T-cell (primary cell): Measurements from ENCODE around the gene PERM1. TPM values are rescaled to one million over a fixed set of nuclear protein-coding genes. Genes with fewer than 3 reads are reported as not detected.

Source experiments
- ATAC-seq, 4 experiments: fragments of 200-7000 bp in 3 of 4; fragments of 150-1000 bp in 1 of 4; cut with Tn5 transposase; replicated peaks in 1 of 4; 1 replicate in 3 of 4; 2 replicates in 1 of 4; pipeline ENCODE4 v1.10.0; 2021; ENCODE audit warnings: moderate library complexity in 3 of 4, mild to moderate bottlenecking in 2 of 4, moderate number of reproducible peaks in 1 of 4
- CTCF ChIA-PET, 2 donors: fragments of 300-600 bp; sonication (Branson Sonifier 250); formaldehyde crosslinking; loops; one replicate each; lab custom pipeline; 2022; ENCODE audit warnings: antibody characterized with exemption in 2 of 2; lab: Charles Lee
- POLR2A ChIA-PET, 2 donors: fragments of 300-600 bp; sonication (Branson Sonifier 250); formaldehyde crosslinking; loops; one replicate each; lab custom pipeline; 2022; ENCODE audit warnings: antibody characterized with exemption in 2 of 2; lab: Charles Lee
- DNase-seq, 35 experiments: peaks; one replicate each; pipeline versions ENCODE4 v3.0.0 to v3.0.0-alpha.2; 2013 to 2023
- H3K27ac ChIP-seq: one replicate; pipeline ENCODE4 v1.5.1; 2013; ENCODE audit warnings: low read length
- H3K27me3 ChIP-seq, 2 experiments: replicated peaks in 1 of 2; 1 replicate in 1 of 2; 2 replicates in 1 of 2; pipeline versions ENCODE4 v1.6.1 to v1.7.0; 2013; ENCODE audit warnings: low read length in 1 of 2, mixed read lengths in 1 of 2; ENCODE audit not compliant: control insufficient read depth in 2 of 2, insufficient read depth in 2 of 2; ENCODE audit errors: extremely low read depth in 1 of 2
- H3K36me3 ChIP-seq, 2 donors: 1 replicate in 1 of 2; 2 replicates in 1 of 2; pipeline versions ENCODE4 v1.6.1 to v1.7.0; 2013; ENCODE audit warnings: low read length in 1 of 2; ENCODE audit not compliant: control insufficient read depth in 2 of 2, insufficient read depth in 1 of 2; ENCODE audit errors: extremely low read depth in 1 of 2
- H3K4me1 ChIP-seq, 2 experiments: 1 replicate in 1 of 2; 2 replicates in 1 of 2; pipeline versions ENCODE4 v1.6.1 to v1.7.0; 2013; ENCODE audit warnings: low read length in 2 of 2, mixed read lengths in 1 of 2; ENCODE audit not compliant: insufficient read depth in 2 of 2, control insufficient read depth in 1 of 2; ENCODE audit errors: extremely low read depth in 1 of 2
- H3K4me3 ChIP-seq, 2 donors: 1 replicate in 1 of 2; 2 replicates in 1 of 2; pipeline versions ENCODE4 v1.5.1 to v1.7.0; 2013; ENCODE audit warnings: mild to moderate bottlenecking in 2 of 2, low read length in 1 of 2, moderate library complexity in 1 of 2; ENCODE audit not compliant: control insufficient read depth in 1 of 2; ENCODE audit errors: extremely low read depth in 1 of 2
- H3K9me3 ChIP-seq: 2 replicates; pipeline ENCODE4 v1.7.0; 2013
- H3K27ac Mint-ChIP-seq, 2 donors: one replicate each; pipeline ENCODE4 v1.8.0; 2020 to 2021; ENCODE audit warnings: mild to moderate bottlenecking in 2 of 2, mixed read lengths in 2 of 2
- H3K27me3 Mint-ChIP-seq, 2 donors: one replicate each; pipeline ENCODE4 v1.8.0; 2021 to 2022; ENCODE audit warnings: mixed read lengths in 2 of 2
- H3K36me3 Mint-ChIP-seq: one replicate; pipeline ENCODE4 v1.8.0; 2021; ENCODE audit warnings: mixed read lengths
- H3K4me1 Mint-ChIP-seq, 3 donors: one replicate each; pipeline ENCODE4 v1.8.0; 2020 to 2022; ENCODE audit warnings: mixed read lengths in 3 of 3, mild to moderate bottlenecking in 1 of 3
- H3K4me3 Mint-ChIP-seq, 3 donors: one replicate each; pipeline ENCODE4 v1.8.0; 2020 to 2022; ENCODE audit warnings: mild to moderate bottlenecking in 3 of 3, mixed read lengths in 3 of 3, moderate library complexity in 3 of 3
- H3K9me3 Mint-ChIP-seq, 3 donors: one replicate each; pipeline ENCODE4 v1.8.0; 2020 to 2022; ENCODE audit warnings: mixed read lengths in 3 of 3
- WGBS: methylation state at CpG from one replicate; pipeline ENCODE4 v1.1.5; 2013; ENCODE audit warnings: missing lambda C conversion rate; ENCODE audit not compliant: insufficient coverage; 5-methylcytosine and 5-hydroxymethylcytosine counted together
- total RNA-seq, 35 experiments: library from RNA in 6 of 35; stranded (reverse) in 6 of 35; fragments of 120-200 nt in 1 of 35; gene quantifications; one replicate each; pipeline versions ENCODE4 v1.2.1 to v1.2.4 and lab custom pipeline; 2013 to 2026

The PERM1 gene
- total RNA-seq, 5 donors from 2014 or later (not counting 1 experiment from before 2014, with no cell fraction given): not detected

- WGBS: 97% methylated on average over 28 of the region's 47 CpGs
- no peak overlapping the region for H3K27ac Mint-ChIP-seq
- no peaks in the 10 kb centered on the region for H3K9me3 Mint-ChIP-seq
- H3K27ac ChIP-seq: no peak overlapping the region
- H3K27me3 ChIP-seq: peaks cover 0 to 16% of the 10 kb centered on the region in 2 experiments
- no peaks in the 10 kb centered on the region for H3K36me3 Mint-ChIP-seq
- ChIA-PET POLR2A (no interaction called here), CTCF (no interaction called here)
- no peak overlapping the region for H3K4me3 ChIP-seq
- H3K9me3 ChIP-seq: no peaks in the 10 kb centered on the region
- H3K4me1 ChIP-seq: peaks cover 0 to 38% of the 10 kb centered on the region in 2 experiments
- ATAC-seq: no peak
- H3K4me3 Mint-ChIP-seq: peak overlapping the region in 1 of 3 donors; percentile 6
- H3K27me3 Mint-ChIP-seq: peaks cover 4% of the 10 kb centered on the region in 2 donors
- no peak for DNase-seq
- peaks cover 0 to 18% (median 16%) of the 10 kb centered on the region in 3 donors for H3K4me1 Mint-ChIP-seq
- H3K36me3 ChIP-seq: peaks cover 0 to 4% of the 10 kb centered on the region in 2 donors
Observed at GRCh38 chr1:963746-964525, 18.0 kb downstream of the PERM1 start.

- Mint-ChIP-seq H3K4me1 (peaks cover 5 to 23% (median 18%) of the 10 kb centered on the region in 3 donors), H3K27me3 (peaks cover 0 to under 1% of the 10 kb centered on the region in 2 donors), H3K9me3 (no peaks in the 10 kb centered on the region), H3K27ac (no peak overlapping the region), H3K4me3 (peak overlapping the region in 1 of 3 donors; percentile 39), H3K36me3 (no peaks in the 10 kb centered on the region)
- ChIA-PET CTCF (no interaction called here), POLR2A (no interaction called here)
- H3K9me3 ChIP-seq: no peaks in the 10 kb centered on the region
- H3K4me3 ChIP-seq: no peak overlapping the region
- peaks cover 0 to 10% of the 10 kb centered on the region in 2 experiments for H3K27me3 ChIP-seq
- H3K4me1 ChIP-seq: peaks cover 4 to 45% of the 10 kb centered on the region in 2 experiments
- no peak overlapping the region for H3K27ac ChIP-seq
- DNase-seq: no peak
- ATAC-seq: no peak
- 95% methylated on average over 16 of the region's 16 CpGs for WGBS
- peaks cover 0 to 4% of the 10 kb centered on the region in 2 donors for H3K36me3 ChIP-seq
Observed at GRCh38 chr1:963301-963651, 18.6 kb downstream of the PERM1 start.

DNA sequence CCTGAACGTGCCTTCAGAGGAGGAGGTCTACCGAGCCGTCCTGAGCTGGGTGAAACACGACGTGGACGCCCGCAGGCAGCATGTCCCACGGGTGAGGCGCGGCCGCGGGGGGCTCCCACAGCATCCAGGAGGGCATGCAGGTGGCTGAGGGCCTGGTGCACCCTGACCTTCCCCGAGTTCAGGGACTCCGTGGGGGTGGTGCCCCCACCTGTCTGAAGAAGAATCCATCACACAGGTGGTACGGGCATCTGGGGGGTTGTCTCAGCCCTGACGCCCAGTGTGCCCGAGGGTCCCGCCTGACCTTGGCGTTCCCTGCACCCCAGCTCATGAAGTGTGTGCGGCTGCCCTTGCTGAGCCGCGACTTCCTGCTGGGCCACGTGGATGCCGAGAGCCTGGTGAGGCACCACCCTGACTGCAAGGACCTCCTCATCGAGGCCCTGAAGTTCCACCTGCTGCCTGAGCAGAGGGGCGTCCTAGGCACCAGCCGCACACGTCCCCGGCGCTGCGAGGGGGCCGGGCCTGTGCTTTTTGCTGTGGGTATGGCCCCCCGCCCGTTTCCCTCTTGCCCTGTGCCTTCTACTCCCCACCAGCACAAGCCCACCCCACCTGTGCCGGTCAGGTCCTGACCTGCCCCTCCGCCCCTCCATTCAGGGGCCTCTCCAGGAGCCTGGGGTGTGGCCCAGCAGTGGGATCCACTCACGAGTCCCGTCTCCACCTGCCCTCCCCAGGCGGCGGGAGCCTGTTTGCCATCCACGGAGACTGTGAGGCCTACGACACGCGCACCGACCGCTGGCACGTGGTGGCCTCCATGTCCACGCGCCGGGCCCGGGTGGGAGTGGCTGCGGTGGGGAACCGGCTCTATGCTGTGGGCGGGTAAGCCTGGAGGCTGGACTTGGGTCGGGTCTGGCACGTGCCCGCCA lies 19.3 kb downstream of the PERM1 start:
- Histone ChIP-seq H3K27me3 (peaks cover 0 to 3% of the 10 kb centered on the region in 2 experiments), H3K36me3 (peaks cover 0 to 4% of the 10 kb centered on the region in 2 donors), H3K4me1 (peaks cover 6 to 48% of the 10 kb centered on the region in 2 experiments), H3K4me3 (no peak overlapping the region), H3K27ac (no peak overlapping the region), H3K9me3 (no peaks in the 10 kb centered on the region)
- H3K27me3 Mint-ChIP-seq: no peaks in the 10 kb centered on the region
- H3K4me3 Mint-ChIP-seq: peak overlapping the region; percentile 58 to 71 (median 65)
- peaks cover 1% of the 10 kb centered on the region for H3K36me3 Mint-ChIP-seq
- peaks cover 11 to 29% (median 21%) of the 10 kb centered on the region in 3 donors for H3K4me1 Mint-ChIP-seq
- ATAC-seq (no peak), DNase-seq (no peak)
- ChIA-PET CTCF (no interaction called here), POLR2A (no interaction called here)
- H3K27ac Mint-ChIP-seq: peak overlapping the region; percentile 22 to 27
- 96% methylated on average over 42 of the region's 57 CpGs for WGBS
- H3K9me3 Mint-ChIP-seq: no peaks in the 10 kb centered on the region

DNA sequence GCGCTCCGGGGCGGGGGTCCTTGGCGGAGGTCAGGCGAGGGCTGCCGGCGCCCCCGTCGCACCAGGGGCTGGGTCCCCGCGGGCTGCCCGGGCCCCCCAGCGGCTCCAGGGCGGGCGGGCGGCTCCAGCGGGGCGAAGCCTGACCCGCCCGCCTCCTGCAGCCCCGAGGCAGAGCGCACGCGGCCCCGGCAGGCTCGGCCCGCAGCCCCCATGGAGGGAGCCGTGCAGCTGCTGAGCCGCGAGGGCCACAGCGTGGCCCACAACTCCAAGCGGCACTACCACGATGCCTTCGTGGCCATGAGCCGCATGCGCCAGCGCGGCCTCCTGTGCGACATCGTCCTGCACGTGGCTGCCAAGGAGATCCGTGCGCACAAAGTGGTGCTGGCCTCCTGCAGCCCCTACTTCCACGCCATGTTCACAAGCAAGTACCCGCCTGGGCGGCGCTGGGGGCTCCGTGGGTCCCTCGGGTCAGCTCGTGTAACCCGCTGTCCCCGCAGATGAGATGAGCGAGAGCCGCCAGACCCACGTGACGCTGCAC lies 20.7 kb downstream of the PERM1 start:
- Histone ChIP-seq H3K4me1 (peaks cover 7 to 46% of the 10 kb centered on the region in 2 experiments), H3K27ac (no peak overlapping the region), H3K27me3 (no peaks in the 10 kb centered on the region), H3K9me3 (no peaks in the 10 kb centered on the region), H3K4me3 (peak overlapping the region in 1 of 2 donors; percentile 12), H3K36me3 (peaks cover 0 to 13% of the 10 kb centered on the region in 2 donors)
- WGBS: 42% methylated on average over 53 of the region's 56 CpGs
- H3K9me3 Mint-ChIP-seq: no peaks in the 10 kb centered on the region
- H3K36me3 Mint-ChIP-seq: peaks cover 5% of the 10 kb centered on the region
- H3K4me3 Mint-ChIP-seq: peak overlapping the region; percentile 59 to 71 (median 69)
- H3K27ac Mint-ChIP-seq: no peak overlapping the region
- peaks cover 16 to 36% (median 23%) of the 10 kb centered on the region in 3 donors for H3K4me1 Mint-ChIP-seq
- CTCF ChIA-PET: no interaction called here
- H3K27me3 Mint-ChIP-seq: no peaks in the 10 kb centered on the region
- ATAC-seq: no peak
- DNase-seq: peak in 1 of 35 experiments; percentile 27
- POLR2A ChIA-PET: no interaction called here

- DNase-seq (peak; percentile 49 to 83 (median 70)), ATAC-seq (peak; percentile 56 to 64 (median 60))
- WGBS: under 1% methylated on average over 103 of the region's 109 CpGs
- H3K4me3 Mint-ChIP-seq: peak within 1 kb of the TSS; percentile 87 to 90 (median 87)
- H3K36me3 Mint-ChIP-seq: peaks cover 5% of the 10 kb centered on the region
- H3K36me3 ChIP-seq: peaks cover 0 to 18% of the 10 kb centered on the region in 2 donors
- H3K4me1 Mint-ChIP-seq: peaks cover 18 to 31% (median 18%) of the 10 kb centered on the region in 3 donors
- ChIA-PET POLR2A (no interaction called here), CTCF (no interaction called here)
- H3K27me3 Mint-ChIP-seq: no peaks in the 10 kb centered on the region
- H3K27ac Mint-ChIP-seq: no peak within 1 kb of the TSS
- no peaks in the 10 kb centered on the region for H3K9me3 ChIP-seq
- no peaks in the 10 kb centered on the region for H3K27me3 ChIP-seq
- no peaks in the 10 kb centered on the region for H3K9me3 Mint-ChIP-seq
- H3K27ac ChIP-seq: no peak within 1 kb of the TSS
- peaks cover 7 to 40% of the 10 kb centered on the region in 2 experiments for H3K4me1 ChIP-seq
- H3K4me3 ChIP-seq: peak within 1 kb of the TSS; percentile 57 to 65
Observed at GRCh38 chr1:960363-961131, 21.3 kb downstream of the PERM1 start, which contains the start of gene KLHL17. Gene KLHL17 (plus strand): TSS chr1:960584. CDS start chr1:960694, 110 bp downstream.
